GM13976 (cell line): ENCODE measurements around the gene ROBO1.

Experiments
- DNase-seq: peaks from one replicate; pipeline ENCODE4 v3.0.0; 2012; ENCODE audit warnings: low spot score
- CTCF ChIP-seq: IDR thresholded peaks from 2 replicates; pipeline ENCODE4 v1.5.1; 2012; ENCODE audit warnings: borderline replicate concordance, mild to moderate bottlenecking; ENCODE audit not compliant: insufficient read depth; ENCODE audit errors: extremely low read depth, missing control alignments, control extremely low read depth
- in situ Hi-C: fragments of 300-500 bp; cut with MboI; formaldehyde crosslinking; loops from one replicate; pipeline ENCODE4 v1.12.0; 2022; ENCODE audit warnings: low sequenced_read_pairs, mixed read lengths, inconsistent platforms; ENCODE audit not compliant: unreplicated experiment

The ROBO1 gene

DNA sequence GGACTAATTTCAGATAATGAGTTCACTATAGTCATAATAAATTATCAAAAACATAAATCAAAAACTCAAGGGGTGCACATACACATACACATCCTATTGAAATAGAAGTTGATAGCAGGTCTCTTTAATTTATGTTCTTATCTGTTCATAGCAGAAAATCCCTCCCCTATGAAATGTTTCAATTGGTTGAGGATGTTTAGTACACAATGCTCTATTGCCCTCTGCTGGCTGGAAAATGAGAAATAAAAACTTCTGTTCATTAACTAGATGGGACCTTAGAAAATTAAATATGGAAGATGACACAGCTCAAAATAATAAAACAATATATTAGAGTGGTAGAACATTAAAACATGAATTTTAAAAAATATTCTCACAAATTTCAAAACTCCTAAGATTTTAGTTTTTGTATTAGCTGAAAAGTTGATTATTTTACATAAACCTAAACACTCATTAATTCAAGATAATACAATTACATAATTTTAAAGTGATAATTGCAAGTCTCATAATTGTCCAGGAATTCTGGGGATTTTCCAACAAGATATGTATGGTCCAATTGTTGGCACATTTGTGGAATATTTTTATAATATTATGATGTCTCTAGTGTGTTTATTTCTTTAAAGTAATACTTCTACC lies 735.0 kb downstream of the ROBO1 start:
- TF ChIP-seq CTCF, result peak; percentile 24
- in situ Hi-C loops, result no loop called here
- DNase-seq, result no peak

GRCh38 chr3:79030157-79030556 lies 737.6 kb downstream of the ROBO1 start:
- in situ Hi-C loops, result no loop called here
- no peak for DNase-seq
- TF ChIP-seq CTCF, result no peak

GRCh38 chr3:79028916-79029315 lies 738.9 kb downstream of the ROBO1 start:
- DNase-seq, result no peak
- TF ChIP-seq CTCF, result no peak
- in situ Hi-C loops, result no loop called here

GRCh38 chr3:79027593-79027992 lies 740.2 kb downstream of the ROBO1 start:
- TF ChIP-seq CTCF, result no peak
- in situ Hi-C loops, result no loop called here
- DNase-seq, result no peak

GRCh38 chr3:79019924-79020173 lies 747.9 kb downstream of the ROBO1 start:
- no peak for TF ChIP-seq CTCF
- no peak for DNase-seq
- in situ Hi-C loops, result no loop called here

GRCh38 chr3:79019137-79019923 lies 748.5 kb downstream of the ROBO1 start:
- in situ Hi-C loops, result no loop called here
- DNase-seq, result peak; percentile 69
- no peak for TF ChIP-seq CTCF
